A673 (cell line): ENCODE data around the gene PRR5L.

Experiments used
- CTCF ChIP-seq: fragments of 300-800, 200-600 bp; sonication (generic); conservative IDR thresholded peaks from 2 replicates; pipeline ENCODE4 v1.5.1; 2017; ENCODE audit warnings: low read depth, mild to moderate bottlenecking, antibody characterized with exemption, low read length, moderate library complexity, mixed read lengths
- EZH2 ChIP-seq: fragments of 200-600 bp; sonication (generic); IDR thresholded peaks from 2 replicates; pipeline ENCODE4 v1.6.1; 2017; ENCODE audit warnings: borderline replicate concordance, low read depth, mild to moderate bottlenecking, mixed read lengths, antibody characterized with exemption, low read length; ENCODE audit not compliant: poor library complexity, severe bottlenecking

DNA sequence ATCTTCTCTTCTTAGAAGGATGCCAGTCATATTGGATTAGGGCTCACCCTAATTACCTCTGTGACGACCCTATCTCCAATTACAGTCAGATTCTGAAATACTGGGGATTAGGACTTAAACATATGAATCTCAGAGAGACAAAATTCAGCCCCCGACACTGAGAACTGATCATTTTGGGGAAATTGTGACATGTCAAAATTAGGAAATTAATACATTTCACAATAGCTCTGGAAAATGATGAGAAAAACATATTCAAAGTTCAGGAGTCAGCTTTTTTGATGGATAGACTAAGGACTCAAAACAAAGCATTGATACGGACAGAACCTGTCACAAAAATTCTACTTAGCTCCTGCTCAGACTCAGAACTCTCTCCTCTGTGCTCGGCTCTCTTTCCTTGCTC is 47.7 kb upstream of the PRR5L start:
- TF ChIP-seq CTCF (no peak), EZH2 (no peak)
